BLaER1 treated with 17β-estradiol and CSF1 and Interleukin-3, amounts not matched to agents 10 nM and 100 nM (cell line): ENCODE data around the gene BCAS3.

Experiments
- H3K27ac ChIP-seq, 11 experiments: shearing (Covaris generic); formaldehyde crosslinking; 2 replicates each; pipeline ENCODE4 v1.8.1; 2022
- H3K27me3 ChIP-seq, 11 experiments: shearing (Covaris generic); formaldehyde crosslinking; 2 replicates each; pipeline ENCODE4 v1.8.1; 2022
- H3K36me3 ChIP-seq, 11 experiments: shearing (Covaris generic); formaldehyde crosslinking; 2 replicates each; pipeline ENCODE4 v1.8.1; 2022
- H3K4me1 ChIP-seq, 10 experiments: shearing (Covaris generic); formaldehyde crosslinking; 2 replicates each; pipeline ENCODE4 v1.8.1; 2022
- H3K4me2 ChIP-seq, 11 experiments: shearing (Covaris generic); formaldehyde crosslinking; 2 replicates each; pipeline ENCODE4 v1.8.1; 2022
- H3K4me3 ChIP-seq, 10 experiments: shearing (Covaris generic); formaldehyde crosslinking; 2 replicates each; pipeline ENCODE4 v1.8.1; 2022
- H3K9ac ChIP-seq, 11 experiments: shearing (Covaris generic); formaldehyde crosslinking; 2 replicates each; pipeline ENCODE4 v1.8.1; 2022
- H3K9me3 ChIP-seq, 11 experiments: shearing (Covaris generic); formaldehyde crosslinking; replicated peaks in 1 of 11; 2 replicates each; pipeline ENCODE4 v1.8.1; 2022
- H4K20me1 ChIP-seq, 11 experiments: shearing (Covaris generic); formaldehyde crosslinking; 2 replicates each; pipeline ENCODE4 v1.8.1; 2022
- Cebpa-rat ChIP-seq, 11 experiments: shearing (Covaris generic); IDR thresholded peaks; 2 replicates each; pipeline ENCODE4 v1.8.1; 2022

BCAS3 gene

GRCh38 chr17:61403801-61404662, 726.4 kb downstream of the BCAS3 start:
- peak overlapping the region; percentile 35 to 66 (median 43); a peak in 19 of 20 replicates for H3K4me3 ChIP-seq
- H3K4me2 ChIP-seq: peak overlapping the region; percentile 78 to 92 (median 86)
- H3K9me3 ChIP-seq: no peaks in the 10 kb centered on the region
- H3K27ac ChIP-seq: no peak overlapping the region
- H4K20me1 ChIP-seq: peaks cover 0 to 95% (median 89%) of the 10 kb centered on the region in 11 experiments; a peak in 19 of 22 replicates
- H3K27me3 ChIP-seq: peaks cover 99 to 100% (median 100%) of the 10 kb centered on the region in 11 experiments
- H3K4me1 ChIP-seq: peaks cover 28 to 58% (median 45%) of the 10 kb centered on the region in 10 experiments
- no peak overlapping the region for H3K9ac ChIP-seq
- H3K36me3 ChIP-seq: no peaks in the 10 kb centered on the region
- no peak for TF ChIP-seq Cebpa-rat (IDR thresholded peaks at IDR 0.05)

GRCh38 chr17:61404663-61404912, 726.9 kb downstream of the BCAS3 start:
- Histone ChIP-seq H3K9ac (no peak overlapping the region), H3K36me3 (no peaks in the 10 kb centered on the region), H3K4me2 (peak overlapping the region; percentile 57 to 88 (median 80)), H3K4me3 (peak overlapping the region; percentile 35 to 60 (median 43); a peak in 19 of 20 replicates), H3K27ac (no peak overlapping the region), H3K27me3 (peaks cover 99 to 100% (median 100%) of the 10 kb centered on the region in 11 experiments), H3K4me1 (peaks cover 25 to 53% (median 42%) of the 10 kb centered on the region in 10 experiments), H3K9me3 (no peaks in the 10 kb centered on the region), H4K20me1 (peaks cover 0 to 92% (median 86%) of the 10 kb centered on the region in 11 experiments; a peak in 19 of 22 replicates)
- no peak for TF ChIP-seq Cebpa-rat (IDR thresholded peaks at IDR 0.05)

- peaks cover 0 to 90% (median 84%) of the 10 kb centered on the region in 11 experiments; a peak in 19 of 22 replicates for H4K20me1 ChIP-seq
- TF ChIP-seq Cebpa-rat (IDR thresholded peaks at IDR 0.05): no peak
- H3K4me2 ChIP-seq: peak overlapping the region; percentile 57 to 88 (median 80)
- peaks cover 23 to 52% (median 40%) of the 10 kb centered on the region in 10 experiments for H3K4me1 ChIP-seq
- H3K36me3 ChIP-seq: no peaks in the 10 kb centered on the region
- H3K4me3 ChIP-seq: peak overlapping the region; percentile 35 to 60 (median 43)
- peaks cover 99 to 100% (median 100%) of the 10 kb centered on the region in 11 experiments for H3K27me3 ChIP-seq
- no peak overlapping the region for H3K27ac ChIP-seq
- H3K9me3 ChIP-seq: no peaks in the 10 kb centered on the region
- H3K9ac ChIP-seq: no peak overlapping the region
Measured at GRCh38 chr17:61404913-61405685, 727.4 kb downstream of the BCAS3 start.

GRCh38 chr17:61405686-61406536, 728.3 kb downstream of the BCAS3 start:
- Histone ChIP-seq H3K4me3 (no peak overlapping the region; a peak in 1 of 20 replicates), H3K27ac (no peak overlapping the region), H3K36me3 (no peaks in the 10 kb centered on the region), H3K27me3 (peaks cover 99 to 100% (median 100%) of the 10 kb centered on the region in 11 experiments), H4K20me1 (peaks cover 0 to 90% (median 84%) of the 10 kb centered on the region in 11 experiments; a peak in 19 of 22 replicates), H3K4me2 (peak overlapping the region in 6 of 11 experiments; percentile 75 to 87 (median 79); a peak in 10 of 22 replicates), H3K4me1 (peaks cover 28 to 56% (median 44%) of the 10 kb centered on the region in 10 experiments), H3K9me3 (peaks cover 0 to 4% (median 0%) of the 10 kb centered on the region in 11 experiments; a peak in 1 of 22 replicates), H3K9ac (no peak overlapping the region)
- no peak for TF ChIP-seq Cebpa-rat (IDR thresholded peaks at IDR 0.05)

GRCh38 chr17:61406537-61406845, 728.8 kb downstream of the BCAS3 start:
- TF ChIP-seq Cebpa-rat (IDR thresholded peaks at IDR 0.05): no peak
- Histone ChIP-seq H3K27ac (no peak overlapping the region), H3K4me3 (no peak overlapping the region), H3K4me1 (peaks cover 33 to 57% (median 47%) of the 10 kb centered on the region in 10 experiments), H3K4me2 (no peak overlapping the region), H4K20me1 (peaks cover 0 to 84% (median 78%) of the 10 kb centered on the region in 11 experiments; a peak in 19 of 22 replicates), H3K36me3 (no peaks in the 10 kb centered on the region), H3K27me3 (peaks cover 99 to 100% (median 100%) of the 10 kb centered on the region in 11 experiments), H3K9ac (no peak overlapping the region), H3K9me3 (peaks cover 0 to 4% (median 0%) of the 10 kb centered on the region in 11 experiments; a peak in 2 of 22 replicates)

- H3K27me3 ChIP-seq: peaks cover 98 to 100% (median 100%) of the 10 kb centered on the region in 11 experiments
- peaks cover 0 to 78% (median 71%) of the 10 kb centered on the region in 11 experiments; a peak in 19 of 22 replicates for H4K20me1 ChIP-seq
- no peak overlapping the region for H3K4me2 ChIP-seq
- H3K9me3 ChIP-seq: peaks cover 0 to 4% (median 0%) of the 10 kb centered on the region in 11 experiments; a peak in 2 of 22 replicates
- H3K36me3 ChIP-seq: no peaks in the 10 kb centered on the region
- TF ChIP-seq Cebpa-rat (IDR thresholded peaks at IDR 0.05): no peak
- H3K4me3 ChIP-seq: no peak overlapping the region
- H3K27ac ChIP-seq: no peak overlapping the region
- H3K9ac ChIP-seq: no peak overlapping the region
- peaks cover 34 to 57% (median 52%) of the 10 kb centered on the region in 10 experiments for H3K4me1 ChIP-seq
Measured at GRCh38 chr17:61406971-61407911, 729.6 kb downstream of the BCAS3 start.

- TF ChIP-seq Cebpa-rat (IDR thresholded peaks at IDR 0.05): no peak
- no peak overlapping the region for H3K9ac ChIP-seq
- peak overlapping the region; percentile 86 to 99 (median 94); a peak in 19 of 22 replicates for H3K4me2 ChIP-seq
- H3K27me3 ChIP-seq: peaks cover 97 to 100% (median 100%) of the 10 kb centered on the region in 11 experiments
- peak overlapping the region in 6 of 10 experiments; percentile 60 to 72 (median 66); a peak in 9 of 20 replicates for H3K4me3 ChIP-seq
- peaks cover 0 to 66% (median 61%) of the 10 kb centered on the region in 11 experiments; a peak in 19 of 22 replicates for H4K20me1 ChIP-seq
- peaks cover 27 to 56% (median 51%) of the 10 kb centered on the region in 10 experiments for H3K4me1 ChIP-seq
- peaks cover 0 to 4% (median 0%) of the 10 kb centered on the region in 11 experiments; a peak in 2 of 22 replicates for H3K9me3 ChIP-seq
- H3K27ac ChIP-seq: no peak overlapping the region
- H3K36me3 ChIP-seq: no peaks in the 10 kb centered on the region
Measured at GRCh38 chr17:61408151-61409041, 730.7 kb downstream of the BCAS3 start.
